CD4-positive, CD25-positive, alpha-beta regulatory T cell (primary cell): ENCODE results near the gene PAGE5. TPM values are rescaled to one million over a fixed set of nuclear protein-coding genes. Genes with fewer than 3 reads are reported as not detected.

Experiments used
- ATAC-seq, 2 donors: fragments of 150-1000 bp; cut with Tn5 transposase; one replicate each; pipeline ENCODE4 v1.10.0; 2021; ENCODE audit warnings: low read depth in 2 of 2, moderate number of reproducible peaks in 2 of 2, moderate library complexity in 1 of 2
- DNase-seq, 3 donors: peaks; one replicate each; pipeline versions ENCODE4 v3.0.0 to v3.0.0-alpha.2; 2012 to 2022; ENCODE audit warnings: mixed read lengths in 1 of 3
- H3K27ac ChIP-seq: one replicate; pipeline ENCODE4 v1.7.0; 2013; ENCODE audit warnings: mild to moderate bottlenecking, low read length; ENCODE audit not compliant: insufficient read depth, poor library complexity, severe bottlenecking
- H3K27me3 ChIP-seq: one replicate; pipeline ENCODE4 v1.7.0; 2013; ENCODE audit warnings: low read length; ENCODE audit not compliant: control insufficient read depth, insufficient read depth
- H3K36me3 ChIP-seq: one replicate; pipeline ENCODE4 v1.7.0; 2013; ENCODE audit warnings: mild to moderate bottlenecking, low read length, moderate library complexity; ENCODE audit not compliant: control insufficient read depth, insufficient read depth
- H3K4me1 ChIP-seq: 2 replicates; pipeline ENCODE4 v1.7.0; 2013; ENCODE audit warnings: mild to moderate bottlenecking, low read length; ENCODE audit not compliant: insufficient read depth, control insufficient read depth, poor library complexity, severe bottlenecking
- H3K4me3 ChIP-seq: one replicate; pipeline ENCODE4 v1.7.0; 2013; ENCODE audit warnings: low read depth, mild to moderate bottlenecking, low read length, moderate library complexity
- H3K9me3 ChIP-seq, 2 experiments: 1 replicate in 1 of 2; 2 replicates in 1 of 2; pipeline ENCODE4 v1.7.0; 2013; ENCODE audit warnings: low read length in 2 of 2, mild to moderate bottlenecking in 1 of 2, moderate library complexity in 1 of 2; ENCODE audit not compliant: control insufficient read depth in 2 of 2
- H3K27ac Mint-ChIP-seq, 3 donors: one replicate each; pipeline ENCODE4 v1.8.0; 2020 to 2022; ENCODE audit warnings: mild to moderate bottlenecking in 3 of 3, mixed read lengths in 3 of 3, moderate library complexity in 2 of 3
- H3K27me3 Mint-ChIP-seq: one replicate; pipeline ENCODE4 v1.8.0; 2022; ENCODE audit warnings: mild to moderate bottlenecking, mixed read lengths
- H3K36me3 Mint-ChIP-seq: one replicate; pipeline ENCODE4 v1.8.0; 2020; ENCODE audit warnings: mixed read lengths
- H3K4me1 Mint-ChIP-seq, 4 donors: one replicate each; pipeline ENCODE4 v1.8.0; 2020 to 2022; ENCODE audit warnings: mixed read lengths in 4 of 4, mild to moderate bottlenecking in 1 of 4
- H3K4me3 Mint-ChIP-seq, 4 donors: one replicate each; pipeline ENCODE4 v1.8.0; 2020 to 2022; ENCODE audit warnings: mild to moderate bottlenecking in 4 of 4, mixed read lengths in 4 of 4, moderate library complexity in 3 of 4
- H3K9me3 Mint-ChIP-seq, 7 donors: one replicate each; pipeline ENCODE4 v1.8.0; 2020 to 2022; ENCODE audit warnings: mixed read lengths in 7 of 7, mild to moderate bottlenecking in 3 of 7, moderate library complexity in 2 of 7
- polyA plus RNA-seq, 4 donors: library from polyadenylated mRNA; unstranded; fragments of 300-500 nt; fragmentation: Illumina TruSeq; gene quantifications; one replicate each; pipeline ENCODE4 v1.2.3, GENCODE V29; 2021
- total RNA-seq: library from RNA; stranded (reverse); gene quantifications from one replicate; pipeline ENCODE4 v1.2.3, GENCODE V29; 2022

Gene PAGE5
- total RNA-seq (not detected), polyA plus RNA-seq (1 to 10 TPM in 2 of 4 donors, under 1 TPM in 1, not detected in 1; 0.66 to 3.3 (median 2.6) TPM)

- H3K36me3 Mint-ChIP-seq = no peaks in the 10 kb centered on the region
- ATAC-seq = peak in 1 of 2 donors; percentile 53
- no peak within 1 kb of the TSS for H3K27ac ChIP-seq
- H3K27me3 ChIP-seq = no peaks in the 10 kb centered on the region
- no peak within 1 kb of the TSS for H3K4me3 ChIP-seq
- peaks cover 0 to 3% (median 0%) of the 10 kb centered on the region in 4 donors for H3K4me1 Mint-ChIP-seq
- H3K27ac Mint-ChIP-seq = no peak within 1 kb of the TSS
- no peaks in the 10 kb centered on the region for H3K9me3 ChIP-seq
- H3K36me3 ChIP-seq = no peaks in the 10 kb centered on the region
- no peaks in the 10 kb centered on the region for H3K27me3 Mint-ChIP-seq
- no peak within 1 kb of the TSS for H3K4me3 Mint-ChIP-seq
- DNase-seq = peak in 1 of 3 donors; percentile 2
- peaks cover 0 to 1% (median 0%) of the 10 kb centered on the region in 7 donors for H3K9me3 Mint-ChIP-seq
- no peaks in the 10 kb centered on the region for H3K4me1 ChIP-seq
Observed at GRCh38 chrX:55220119-55220794, at the start of gene PAGE5. TSS of gene PAGE5 (plus strand) at chrX:55220346. CDS start at chrX:55221383, 1,037 bp downstream.

GRCh38 chrX:55187281-55187680, 32.9 kb upstream of the PAGE5 start:
- Mint-ChIP-seq H3K27me3 (no peaks in the 10 kb centered on the region), H3K4me1 (no peaks in the 10 kb centered on the region), H3K4me3 (peak overlapping the region in 1 of 4 donors; percentile 27), H3K9me3 (no peaks in the 10 kb centered on the region), H3K27ac (no peak overlapping the region), H3K36me3 (no peaks in the 10 kb centered on the region)
- Histone ChIP-seq H3K4me1 (no peaks in the 10 kb centered on the region), H3K27ac (no peak overlapping the region), H3K27me3 (no peaks in the 10 kb centered on the region), H3K36me3 (no peaks in the 10 kb centered on the region), H3K4me3 (no peak overlapping the region), H3K9me3 (no peaks in the 10 kb centered on the region)
- no peak for ATAC-seq
- no peak for DNase-seq

GRCh38 chrX:55196688-55197087, 23.5 kb upstream of the PAGE5 start:
- Histone ChIP-seq H3K4me3 (no peak overlapping the region), H3K9me3 (no peaks in the 10 kb centered on the region), H3K27ac (no peak overlapping the region), H3K27me3 (no peaks in the 10 kb centered on the region), H3K36me3 (no peaks in the 10 kb centered on the region), H3K4me1 (no peaks in the 10 kb centered on the region)
- DNase-seq (no peak), ATAC-seq (no peak)
- Mint-ChIP-seq H3K9me3 (peaks cover 0 to 5% (median 0%) of the 10 kb centered on the region in 7 donors), H3K27ac (no peak overlapping the region), H3K36me3 (no peaks in the 10 kb centered on the region), H3K4me1 (no peaks in the 10 kb centered on the region), H3K27me3 (no peaks in the 10 kb centered on the region), H3K4me3 (no peak overlapping the region)

- H3K36me3 Mint-ChIP-seq = no peaks in the 10 kb centered on the region
- no peak overlapping the region for H3K4me3 ChIP-seq
- H3K4me3 Mint-ChIP-seq = no peak overlapping the region
- H3K4me1 ChIP-seq = no peaks in the 10 kb centered on the region
- ATAC-seq = no peak
- H3K27ac Mint-ChIP-seq = no peak overlapping the region
- H3K27me3 ChIP-seq = no peaks in the 10 kb centered on the region
- H3K36me3 ChIP-seq = no peaks in the 10 kb centered on the region
- H3K27ac ChIP-seq = no peak overlapping the region
- peaks cover 0 to 3% (median 0%) of the 10 kb centered on the region in 7 donors for H3K9me3 Mint-ChIP-seq
- DNase-seq = no peak
- no peaks in the 10 kb centered on the region for H3K9me3 ChIP-seq
- no peaks in the 10 kb centered on the region for H3K4me1 Mint-ChIP-seq
- H3K27me3 Mint-ChIP-seq = no peaks in the 10 kb centered on the region
Observed at GRCh38 chrX:55201930-55202579, 18.1 kb upstream of the PAGE5 start.

GRCh38 chrX:55206162-55206941, 13.8 kb upstream of the PAGE5 start:
- Mint-ChIP-seq H3K9me3 (peaks cover 0 to 3% (median 0%) of the 10 kb centered on the region in 7 donors), H3K27ac (no peak overlapping the region), H3K36me3 (no peaks in the 10 kb centered on the region), H3K4me1 (no peaks in the 10 kb centered on the region), H3K27me3 (no peaks in the 10 kb centered on the region), H3K4me3 (no peak overlapping the region)
- no peaks in the 10 kb centered on the region for H3K4me1 ChIP-seq
- ATAC-seq = no peak
- no peak overlapping the region for H3K4me3 ChIP-seq
- no peaks in the 10 kb centered on the region for H3K9me3 ChIP-seq
- no peak overlapping the region for H3K27ac ChIP-seq
- no peak for DNase-seq
- no peaks in the 10 kb centered on the region for H3K27me3 ChIP-seq
- no peaks in the 10 kb centered on the region for H3K36me3 ChIP-seq

GRCh38 chrX:55210931-55211677, 9.0 kb upstream of the PAGE5 start:
- Histone ChIP-seq H3K27ac (no peak overlapping the region), H3K4me1 (no peaks in the 10 kb centered on the region), H3K4me3 (no peak overlapping the region), H3K36me3 (no peaks in the 10 kb centered on the region), H3K27me3 (no peaks in the 10 kb centered on the region), H3K9me3 (no peaks in the 10 kb centered on the region)
- peaks cover 0 to 2% (median under 1%) of the 10 kb centered on the region in 4 donors for H3K4me1 Mint-ChIP-seq
- ATAC-seq (no peak), DNase-seq (no peak)
- no peaks in the 10 kb centered on the region for H3K36me3 Mint-ChIP-seq
- H3K27ac Mint-ChIP-seq = no peak overlapping the region
- peaks cover 0 to 1% (median 0%) of the 10 kb centered on the region in 7 donors for H3K9me3 Mint-ChIP-seq
- H3K27me3 Mint-ChIP-seq = no peaks in the 10 kb centered on the region
- H3K4me3 Mint-ChIP-seq = no peak overlapping the region

GRCh38 chrX:55213381-55213780, 6.8 kb upstream of the PAGE5 start:
- ATAC-seq (no peak), DNase-seq (no peak)
- H3K27me3 Mint-ChIP-seq = no peaks in the 10 kb centered on the region
- H3K9me3 ChIP-seq = no peaks in the 10 kb centered on the region
- no peaks in the 10 kb centered on the region for H3K27me3 ChIP-seq
- no peak overlapping the region for H3K4me3 ChIP-seq
- H3K9me3 Mint-ChIP-seq = peaks cover 0 to 1% (median 0%) of the 10 kb centered on the region in 7 donors
- H3K4me1 ChIP-seq = no peaks in the 10 kb centered on the region
- no peak overlapping the region for H3K27ac Mint-ChIP-seq
- no peaks in the 10 kb centered on the region for H3K36me3 ChIP-seq
- H3K4me1 Mint-ChIP-seq = peaks cover 0 to 2% (median under 1%) of the 10 kb centered on the region in 4 donors
- no peak overlapping the region for H3K4me3 Mint-ChIP-seq
- H3K27ac ChIP-seq = no peak overlapping the region
- H3K36me3 Mint-ChIP-seq = no peaks in the 10 kb centered on the region
